Measurements from ENCODE around the gene SVOP.

SVOP gene

DNA sequence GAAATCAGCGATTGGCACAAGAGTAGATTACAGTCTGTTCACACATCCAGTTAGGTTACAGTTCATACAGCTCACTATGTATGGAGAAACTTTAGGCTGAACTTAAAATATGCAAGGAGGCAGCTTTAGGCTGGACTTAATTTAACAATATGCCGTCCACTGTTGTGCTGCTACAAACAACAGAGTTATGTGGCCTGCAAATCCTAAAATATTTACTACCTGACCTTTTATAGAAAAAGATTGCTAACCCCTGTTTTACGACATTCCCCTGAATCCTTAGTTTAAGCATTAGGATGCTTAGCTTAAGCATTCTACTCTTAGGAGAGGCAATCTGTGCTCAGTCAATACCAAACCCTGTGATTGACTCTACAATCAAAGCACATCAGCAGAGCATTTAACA lies 90.1 kb downstream of the SVOP start:
- DNase-seq (ENCODE audit: low spot score), result no peak

GRCh38 chr12:108930155-108930554 lies 90.7 kb downstream of the SVOP start:
- no peak for DNase-seq (ENCODE audit: low spot score)

- no peak for DNase-seq (ENCODE audit: low spot score)
These were observed 92.2 kb downstream of the SVOP start for GRCh38 chr12:108928695-108929094.

- no peak for DNase-seq (ENCODE audit: low spot score)
These were observed 98.0 kb downstream of the SVOP start for GRCh38 chr12:108922918-108923317.

- no peak for DNase-seq (ENCODE audit: low spot score)
These were observed 98.9 kb downstream of the SVOP start for GRCh38 chr12:108921946-108922345.

- no peak for DNase-seq (ENCODE audit: low spot score)
These were observed 101.8 kb downstream of the SVOP start for GRCh38 chr12:108918960-108919642.

GRCh38 chr12:108918206-108918605 lies 102.7 kb downstream of the SVOP start:
- DNase-seq (ENCODE audit: low spot score), result no peak

DNA sequence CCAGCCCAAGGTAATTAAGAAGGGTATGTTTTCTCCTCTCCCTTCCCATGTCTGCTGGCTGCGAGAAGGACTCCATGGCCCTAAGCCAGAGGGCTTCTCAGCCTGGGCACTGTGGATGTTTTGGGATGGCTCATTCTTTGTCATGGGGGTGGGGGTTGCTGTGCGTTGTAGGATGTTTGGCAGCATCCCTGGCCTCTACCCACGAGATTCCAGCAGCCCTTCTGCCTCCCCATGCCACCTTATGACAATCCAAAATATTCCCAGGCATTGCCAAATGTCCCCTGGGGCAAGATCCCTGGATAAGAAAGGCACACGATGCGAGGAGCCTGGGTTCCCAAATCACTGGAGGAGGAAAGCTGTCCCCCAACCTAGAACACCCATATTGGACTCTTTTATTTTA lies 104.5 kb downstream of the SVOP start:
- no peak for DNase-seq (ENCODE audit: low spot score)

- peak; percentile 22 for DNase-seq (ENCODE audit: low spot score)
These were observed 105.2 kb downstream of the SVOP start for GRCh38 chr12:108915632-108916133.

GRCh38 chr12:108914121-108914531 lies 106.7 kb downstream of the SVOP start:
- no peak for DNase-seq (ENCODE audit: low spot score)

DNA sequence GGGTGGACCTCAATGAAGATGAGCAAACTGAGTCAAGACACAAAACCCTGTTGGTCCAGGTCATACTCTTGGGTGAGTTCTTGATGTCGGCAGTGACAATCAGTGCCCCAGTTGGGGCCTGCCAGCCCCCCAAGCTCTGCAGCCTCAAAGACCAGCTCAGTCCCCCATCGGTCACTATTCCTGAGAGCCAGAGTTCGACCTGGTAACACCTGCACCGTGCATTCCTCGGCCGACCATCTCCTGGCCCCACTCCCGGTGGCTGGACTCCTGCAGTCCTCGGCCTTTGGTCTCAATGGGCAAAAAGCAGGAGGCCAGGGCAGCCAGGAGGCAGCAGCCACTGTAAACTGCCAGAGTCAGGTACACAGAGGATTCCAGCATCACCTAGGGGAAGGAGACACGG lies 108.5 kb downstream of the SVOP start:
- DNase-seq (ENCODE audit: low spot score), result no peak

DNA sequence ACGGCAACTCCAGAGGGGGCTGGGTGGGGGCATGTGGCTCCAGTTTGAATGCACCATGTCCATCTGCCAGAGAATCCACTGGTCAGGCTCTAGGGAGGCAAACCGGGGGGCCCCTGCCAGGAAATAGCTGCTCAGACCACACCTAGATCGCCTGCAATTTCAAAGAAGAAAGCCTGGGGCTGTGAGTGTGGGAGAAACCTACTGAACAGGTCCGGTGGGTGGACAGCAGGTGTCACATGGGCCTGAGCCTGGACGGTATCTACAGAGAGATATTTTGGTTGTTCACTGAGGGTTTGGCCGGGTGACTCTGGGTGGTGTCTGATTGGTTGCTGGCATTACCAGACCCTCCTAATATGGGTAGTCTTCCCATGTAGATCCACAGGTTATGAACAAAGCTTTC lies 109.0 kb downstream of the SVOP start:
- DNase-seq (ENCODE audit: low spot score), result peak; percentile 21

GRCh38 chr12:108910336-108910735 lies 110.5 kb downstream of the SVOP start:
- no peak for DNase-seq (ENCODE audit: low spot score)

DNA sequence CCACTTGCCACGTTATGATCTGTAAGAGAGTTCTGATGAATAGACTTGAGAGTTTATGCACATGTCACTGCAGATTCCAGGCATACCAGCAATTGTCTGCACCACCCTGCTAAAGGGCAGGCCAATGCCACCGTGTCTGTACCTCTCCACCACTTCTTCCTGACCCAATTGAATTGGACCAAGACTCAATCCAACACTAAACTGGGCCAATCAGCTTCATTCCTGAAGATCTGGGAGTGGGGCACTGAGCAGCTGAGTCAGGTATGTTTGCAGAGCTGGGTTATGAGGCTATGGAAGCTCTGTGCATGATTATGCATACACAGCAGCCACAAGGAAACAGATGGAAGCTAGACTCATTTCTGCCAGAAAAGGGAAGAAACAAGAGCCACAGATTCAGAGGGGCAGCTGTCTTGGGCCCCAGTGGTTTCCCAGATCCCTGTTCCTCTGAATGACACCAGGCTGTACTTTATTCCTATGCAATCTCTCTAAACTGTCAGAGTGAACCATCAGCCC lies 113.0 kb downstream of the SVOP start:
- DNase-seq (ENCODE audit: low spot score), result peak; percentile 31

- DNase-seq (ENCODE audit: low spot score), result no peak
These were observed 113.9 kb downstream of the SVOP start for GRCh38 chr12:108906971-108907370.

DNA sequence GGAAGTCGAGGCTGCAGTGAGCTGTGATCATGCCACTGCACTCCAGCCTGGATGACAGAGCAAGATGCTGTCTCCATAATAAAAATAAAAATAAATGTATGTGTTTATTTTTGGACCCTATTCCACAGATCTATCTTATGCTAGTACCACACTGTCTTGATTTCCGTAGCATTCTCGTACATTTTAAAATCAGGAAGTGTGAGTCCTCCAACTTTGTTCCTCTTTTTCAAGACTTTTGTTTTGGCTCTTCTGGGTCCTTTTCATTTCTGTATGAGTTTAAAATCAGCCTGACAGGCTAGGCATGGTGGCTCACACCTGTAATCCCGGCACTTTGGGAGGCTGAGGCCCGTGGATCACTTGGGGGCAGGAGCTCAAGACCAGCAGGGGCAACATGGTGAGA lies 115.1 kb downstream of the SVOP start:
- no peak for DNase-seq (ENCODE audit: low spot score)

DNA sequence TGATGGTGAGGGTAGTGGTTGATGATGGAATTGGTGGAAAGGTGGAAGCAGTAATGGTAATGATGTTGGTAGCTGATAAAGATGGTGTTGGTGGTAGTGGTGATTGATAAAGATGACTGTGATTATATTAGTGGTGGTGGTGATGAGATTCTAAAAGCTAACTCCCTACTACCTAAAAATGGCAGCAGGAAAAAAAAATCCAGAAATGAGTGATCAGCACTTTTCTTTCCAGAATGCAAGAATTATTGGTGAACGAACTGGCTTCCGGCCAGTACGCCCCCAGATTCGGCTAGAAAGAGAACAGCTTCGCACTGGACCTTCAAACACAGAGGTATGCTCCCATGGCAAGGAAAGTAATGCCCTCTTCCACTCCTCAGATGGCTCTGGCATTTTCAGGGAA lies 121.7 kb downstream of the SVOP start:
- no peak for DNase-seq (ENCODE audit: low spot score)

DNA sequence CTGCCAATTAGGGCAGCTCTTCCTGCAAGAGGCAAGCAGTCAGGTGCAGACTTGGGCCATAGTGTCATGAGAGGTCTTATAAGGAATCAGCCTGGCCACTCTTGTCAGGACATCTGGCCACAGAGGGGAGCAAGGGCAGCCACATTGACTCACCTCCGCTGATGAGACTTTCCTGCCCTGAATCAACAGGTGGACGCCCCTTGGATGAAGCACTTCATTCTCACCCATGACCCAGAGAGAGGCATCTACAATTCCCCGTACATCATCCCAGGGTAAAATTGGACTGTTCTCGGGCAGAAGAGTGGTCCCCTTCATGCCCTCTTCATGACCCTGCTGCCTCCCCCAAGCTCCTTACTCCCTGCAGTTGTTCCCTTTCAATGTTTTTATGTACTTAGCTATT lies 124.1 kb downstream of the SVOP start:
- DNase-seq (ENCODE audit: low spot score), result no peak

- DNase-seq (ENCODE audit: low spot score), result no peak
These were observed 124.5 kb downstream of the SVOP start for GRCh38 chr12:108896336-108896735.

GRCh38 chr12:108895220-108895802 lies 125.6 kb downstream of the SVOP start:
- DNase-seq (ENCODE audit: low spot score), result no peak

DNA sequence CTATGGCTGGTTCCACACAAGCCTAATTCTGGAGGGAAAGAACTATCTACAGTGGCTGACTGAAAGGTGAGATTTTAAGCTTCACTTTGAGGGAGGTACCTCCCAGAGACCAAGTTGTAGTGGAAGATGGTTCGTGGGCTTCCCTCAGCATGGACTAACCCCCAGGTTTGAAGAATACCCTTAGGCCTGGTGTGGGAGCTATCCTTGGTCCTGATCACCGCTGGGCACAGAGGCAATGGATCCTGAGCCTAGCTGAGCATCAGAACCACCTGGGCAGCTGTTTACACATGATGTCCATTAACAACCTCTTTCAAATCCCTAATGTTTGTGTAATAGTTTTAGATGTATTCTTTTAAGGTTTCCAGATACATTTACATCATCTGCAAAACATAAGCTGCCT lies 130.7 kb downstream of the SVOP start:
- peak; percentile 67 for DNase-seq (ENCODE audit: low spot score)

DNA sequence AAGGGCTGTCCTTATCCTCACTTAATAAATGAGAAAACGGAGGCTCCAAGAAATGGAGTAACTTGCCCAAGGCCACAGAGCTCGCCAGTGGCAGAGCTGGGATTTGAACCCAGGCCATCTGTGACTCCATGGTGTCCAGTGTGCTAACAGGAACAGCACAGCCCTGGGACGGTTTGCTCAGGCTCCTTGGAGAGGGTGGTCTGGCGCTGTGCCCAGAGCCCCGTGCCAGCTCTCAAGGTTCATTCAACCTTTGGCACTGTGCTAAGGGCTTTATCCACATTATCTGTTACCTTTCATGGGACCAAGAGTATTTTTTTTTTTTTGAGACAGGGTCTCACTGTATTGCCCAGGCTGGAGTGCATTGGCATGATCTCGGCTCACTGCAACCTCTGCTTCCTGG lies 132.8 kb downstream of the SVOP start:
- no peak for DNase-seq (ENCODE audit: low spot score)

DNA sequence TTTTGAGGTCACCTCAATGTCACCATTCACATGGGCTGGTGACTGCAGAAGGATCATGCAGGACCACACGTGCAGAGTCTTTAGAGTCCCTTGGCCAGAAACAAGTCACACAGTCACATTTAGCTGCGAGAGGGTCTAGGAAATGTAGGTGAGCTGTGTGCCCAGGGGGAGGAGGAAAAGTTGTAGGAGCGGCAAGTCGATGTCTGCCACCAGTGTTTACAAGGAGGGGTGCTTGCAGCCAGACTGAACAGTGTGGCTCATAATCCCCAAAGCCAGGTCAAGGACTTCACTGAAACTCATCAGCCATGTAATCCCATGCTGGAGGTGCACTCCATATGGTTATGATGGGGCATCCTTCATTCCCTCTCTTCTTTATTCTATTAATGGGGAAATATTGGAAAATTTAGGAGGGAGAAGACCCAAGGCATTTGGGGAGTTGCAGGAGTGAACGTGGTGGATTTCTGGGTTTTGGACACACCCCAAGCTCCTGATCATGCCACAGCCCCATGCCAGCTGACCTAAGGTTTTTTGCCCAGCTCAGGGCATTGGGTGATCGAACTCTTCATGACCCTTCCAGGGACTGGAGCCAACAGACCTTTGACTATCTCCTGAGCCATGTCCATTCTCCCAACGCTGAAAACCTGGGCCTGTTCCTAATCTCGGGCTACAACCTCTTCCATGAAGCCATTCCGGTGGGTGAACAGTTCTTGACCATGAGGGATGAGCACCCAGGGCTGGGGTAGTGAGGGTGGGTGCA lies 133.8 kb downstream of the SVOP start:
- no peak for DNase-seq (ENCODE audit: low spot score)

Data from iPS-NIHi11 (cell line).